Measurements from ENCODE around the gene CFAP99.
"Not testable (repeated sequence)": the region's sequence is repeated elsewhere in the genome, so short reads cannot be mapped to it uniquely, and the experiment has no call there.

CFAP99 gene

GRCh38 chr4:2429945-2430757 is 11.4 kb downstream of the CFAP99 start:
- DNase-seq (ENCODE audit: low spot score): not testable (repeated sequence)

- DNase-seq (ENCODE audit: low spot score): no peak
Measured at GRCh38 chr4:2432004-2432403, 13.2 kb downstream of the CFAP99 start.

- no peak for DNase-seq (ENCODE audit: low spot score)
Measured at GRCh38 chr4:2432991-2433530, 14.3 kb downstream of the CFAP99 start.

GRCh38 chr4:2433609-2434350 is 15.0 kb downstream of the CFAP99 start:
- DNase-seq (ENCODE audit: low spot score): no peak

- no peak for DNase-seq (ENCODE audit: low spot score)
Measured at GRCh38 chr4:2434420-2434819, 15.7 kb downstream of the CFAP99 start.

GRCh38 chr4:2436301-2436700 is 17.5 kb downstream of the CFAP99 start:
- DNase-seq (ENCODE audit: low spot score): no peak

- DNase-seq (ENCODE audit: low spot score): no peak
Measured at GRCh38 chr4:2436761-2437474, 18.2 kb downstream of the CFAP99 start.

- DNase-seq (ENCODE audit: low spot score): no peak
Measured at GRCh38 chr4:2437475-2438215, 18.9 kb downstream of the CFAP99 start.

- DNase-seq (ENCODE audit: low spot score): no peak
Measured at GRCh38 chr4:2438822-2439718, 20.3 kb downstream of the CFAP99 start.

- peak; percentile 81 for DNase-seq (ENCODE audit: low spot score)
Measured at GRCh38 chr4:2441393-2442174, 22.8 kb downstream of the CFAP99 start.

GRCh38 chr4:2442175-2442993 is 23.6 kb downstream of the CFAP99 start:
- DNase-seq (ENCODE audit: low spot score): no peak

GRCh38 chr4:2443061-2443730 is 24.4 kb downstream of the CFAP99 start:
- DNase-seq (ENCODE audit: low spot score): no peak

GRCh38 chr4:2443956-2444740 is 25.4 kb downstream of the CFAP99 start:
- DNase-seq (ENCODE audit: low spot score): no peak

GRCh38 chr4:2445130-2445529 is 26.4 kb downstream of the CFAP99 start:
- DNase-seq (ENCODE audit: low spot score): no peak

- DNase-seq (ENCODE audit: low spot score): no peak
Measured at GRCh38 chr4:2445571-2445970, 26.8 kb downstream of the CFAP99 start.

GRCh38 chr4:2446656-2447564 is 28.2 kb downstream of the CFAP99 start:
- DNase-seq (ENCODE audit: low spot score): no peak

- no peak for DNase-seq (ENCODE audit: low spot score)
Measured at GRCh38 chr4:2448589-2448988, 29.8 kb downstream of the CFAP99 start.

Measured in activated CD4-positive, alpha-beta T cell treated with anti-CD3 and anti-CD28 coated beads, Interleukin-2, Interleukin-4, amounts not matched to agents 100 ng/mL and 50 ng/mL, durations not matched to agents 16 hours and 8 hours (primary cell).